NCI-H2107 (cell line): Measurements from ENCODE around the gene P2RY13.

ENCODE experiments used
- DNase-seq: peaks from one replicate; lab custom pipeline; 2025; lab: John Stamatoyannopoulos, UW

Gene P2RY13

DNA sequence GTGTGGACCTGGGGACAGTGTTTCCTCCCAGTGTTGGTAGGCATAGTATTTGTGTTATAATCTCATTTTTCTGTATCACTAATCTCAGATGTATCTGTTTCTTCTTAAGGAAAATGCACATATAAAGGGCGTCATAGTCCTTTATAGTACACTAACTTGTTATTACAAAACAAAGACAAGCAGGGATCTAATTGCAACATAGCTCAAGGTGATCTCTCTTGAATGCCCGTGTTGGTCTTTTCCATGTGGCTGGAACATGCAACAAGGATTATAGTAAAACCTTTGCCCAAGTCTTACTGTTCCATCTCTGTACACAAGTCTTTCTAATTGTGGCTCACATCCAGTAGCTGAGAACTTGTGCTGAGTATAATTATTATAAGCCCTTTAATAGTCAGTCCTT is 9.2 kb downstream of the P2RY13 start:
- DNase-seq: no peak

DNA sequence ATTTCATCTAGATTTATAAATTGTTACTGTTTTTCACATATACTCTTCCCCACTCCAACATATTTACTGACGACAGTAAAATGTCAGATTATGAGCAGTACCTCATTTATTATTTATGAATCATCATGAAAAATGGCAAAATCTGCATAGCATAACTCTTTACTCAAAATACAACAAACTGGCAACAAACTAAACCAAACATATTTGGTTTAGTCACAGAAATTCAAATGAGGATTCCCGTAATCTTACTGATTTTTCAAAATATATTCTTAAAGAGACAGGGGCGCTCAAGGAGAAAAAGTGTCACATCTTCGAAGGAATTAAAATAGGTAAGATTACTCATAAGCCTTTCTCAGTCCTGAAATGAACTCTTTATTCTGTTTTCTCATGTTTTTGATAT is 9.7 kb downstream of the P2RY13 start:
- DNase-seq: no peak

DNA sequence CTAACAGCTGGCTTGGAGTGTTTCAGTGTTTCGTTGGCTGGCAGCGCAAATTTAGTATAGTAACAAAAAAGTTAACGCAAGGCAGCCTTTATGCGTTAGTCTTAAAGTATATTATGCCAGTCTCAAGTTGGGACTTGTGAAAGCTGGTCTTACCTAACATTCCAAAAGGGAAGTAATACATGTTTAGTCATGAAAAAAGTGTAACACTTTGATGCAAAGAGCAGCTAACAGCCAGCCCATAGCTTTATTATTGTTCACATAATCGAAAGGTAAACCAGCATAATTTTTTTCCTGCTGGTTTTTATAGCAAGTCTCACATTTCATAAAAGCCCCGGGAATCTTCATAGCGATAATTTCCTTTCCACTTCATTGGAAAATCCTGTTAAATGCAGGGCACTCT is 10.4 kb downstream of the P2RY13 start:
- no peak for DNase-seq

DNA sequence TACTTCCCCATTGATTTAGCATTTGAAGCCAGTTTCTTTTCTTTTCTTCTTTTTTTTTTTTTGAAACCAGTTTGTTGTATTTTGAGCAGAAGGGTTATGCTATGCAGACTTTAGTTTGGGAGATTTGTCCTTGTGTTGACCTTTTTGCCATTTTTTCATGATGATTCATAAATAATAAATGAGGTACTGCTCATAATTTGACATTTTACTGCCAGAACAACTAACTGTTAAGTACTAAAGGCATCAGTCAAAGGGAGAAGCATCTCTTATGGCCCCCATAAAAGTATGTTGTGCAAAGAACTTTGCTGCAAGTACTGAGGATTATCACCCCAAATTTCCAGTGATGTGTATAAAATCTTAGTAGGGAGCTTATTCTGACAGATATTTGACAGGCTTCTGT is 11.0 kb downstream of the P2RY13 start:
- no peak for DNase-seq

DNA sequence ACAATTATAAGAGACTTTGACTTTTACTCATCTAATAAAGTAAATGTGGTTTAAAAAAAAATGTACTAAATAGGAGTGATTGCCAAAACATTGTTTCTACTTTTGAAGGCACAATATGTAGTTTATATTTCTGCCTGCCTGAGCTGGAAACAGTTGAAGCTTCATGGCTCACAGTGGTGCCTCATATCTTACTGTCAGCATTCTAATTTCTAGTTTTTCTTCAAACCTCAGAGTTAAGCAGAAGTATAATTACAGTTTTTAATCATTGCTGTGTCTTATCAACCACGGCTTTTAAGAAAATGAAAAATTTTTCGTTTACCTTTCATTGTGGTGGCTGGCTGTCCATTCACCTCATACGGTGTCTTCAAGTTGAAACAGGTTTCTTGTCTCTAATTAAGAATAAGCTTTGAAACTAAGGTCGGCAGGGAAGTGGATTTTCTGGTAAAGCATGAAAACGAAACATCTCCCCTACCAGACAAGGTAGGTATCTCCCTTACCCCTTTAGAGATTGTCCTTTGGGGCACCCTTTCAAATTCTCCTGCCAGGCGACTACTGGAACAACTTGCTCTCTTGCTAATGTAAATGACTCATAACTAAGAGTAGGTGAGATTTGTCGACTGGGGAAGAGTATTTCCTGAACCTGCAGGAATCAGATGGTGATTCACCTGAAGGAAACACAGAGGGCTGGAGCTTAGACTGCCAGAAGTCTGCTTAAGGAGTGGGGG is 12.9 kb downstream of the P2RY13 start, which contains the start of gene GPR87:
Gene GPR87 (minus strand): TSS at position 554 of the 725 bp plus-strand sequence. CDS start 16,720 bp downstream, outside the sequence.
- DNase-seq: no peak

DNA sequence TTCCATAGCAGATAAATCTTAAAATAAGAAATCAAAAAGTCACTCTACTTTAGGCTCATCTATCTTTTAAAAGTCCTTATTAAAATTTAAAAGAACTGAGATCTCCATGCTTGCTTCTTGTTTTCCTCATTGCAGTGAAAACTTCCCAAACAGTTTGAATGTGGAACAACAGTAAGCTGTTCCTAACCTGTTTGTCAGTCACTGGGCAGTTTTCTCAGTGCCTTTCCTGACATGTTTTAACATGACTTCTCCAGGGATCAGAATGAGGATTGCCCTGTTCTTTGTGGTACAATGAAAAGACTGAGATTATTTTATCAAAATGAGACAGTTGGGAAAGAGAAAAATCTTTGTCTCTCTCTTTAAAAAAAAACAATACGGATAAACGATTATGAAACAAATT is 13.5 kb downstream of the P2RY13 start:
- DNase-seq: no peak

DNA sequence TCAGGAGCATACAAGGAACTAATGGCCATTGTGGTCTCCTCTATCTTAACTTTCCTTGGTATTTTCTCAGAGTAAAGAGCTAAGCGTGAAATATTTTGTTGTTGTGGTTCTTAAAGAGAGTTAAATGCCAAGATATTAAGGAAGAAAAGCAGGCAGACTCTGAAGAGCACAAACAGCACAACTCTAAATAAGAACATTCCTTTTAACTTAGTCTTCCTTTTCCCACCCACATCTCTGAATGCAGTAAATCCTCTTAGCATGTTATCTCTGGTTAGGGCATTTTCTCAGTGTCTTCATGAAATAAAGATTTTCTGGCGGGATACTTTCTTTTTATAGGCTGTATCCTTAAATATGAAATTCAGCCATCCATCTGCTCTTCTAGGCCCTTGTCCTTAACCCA is 14.2 kb downstream of the P2RY13 start:
- DNase-seq: no peak

DNA sequence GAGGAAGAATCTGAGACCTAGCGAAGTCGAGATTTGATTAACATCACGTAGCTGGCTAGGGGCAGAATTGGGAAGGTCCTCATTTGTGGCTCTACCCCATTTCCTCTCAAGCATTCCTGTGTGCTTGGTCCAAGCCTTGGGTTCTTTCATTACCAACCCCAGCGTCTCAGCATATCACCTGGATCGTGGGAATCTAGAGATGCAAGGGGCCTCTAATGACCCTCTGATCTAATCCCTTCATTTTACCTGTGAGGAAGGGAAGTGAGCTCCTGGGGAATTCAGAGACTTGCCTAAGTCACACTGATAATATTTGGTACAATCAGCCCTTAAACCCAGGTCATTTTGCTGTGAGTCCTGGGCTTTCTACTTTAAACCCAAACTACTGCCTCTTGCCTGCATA is 14.8 kb downstream of the P2RY13 start:
- no peak for DNase-seq

DNA sequence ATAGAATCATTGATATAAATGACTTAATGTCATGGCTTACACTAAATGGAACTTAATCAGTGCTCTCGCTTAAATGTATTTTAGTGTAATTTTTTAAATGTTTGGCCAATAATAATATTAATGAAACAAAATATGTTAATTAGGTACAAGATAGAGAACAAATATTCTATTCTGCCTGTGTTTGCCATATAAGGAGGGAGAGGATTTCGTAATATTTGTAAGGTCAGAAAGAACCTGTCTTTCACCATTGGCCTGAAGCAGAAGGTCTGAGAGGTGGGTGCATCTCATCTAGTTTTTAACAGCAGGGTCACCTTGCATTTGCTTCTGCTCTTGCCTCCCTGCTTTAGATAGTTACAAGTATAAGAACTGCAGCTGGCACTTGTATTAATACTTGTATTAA is 15.2 kb downstream of the P2RY13 start:
- DNase-seq: no peak

DNA sequence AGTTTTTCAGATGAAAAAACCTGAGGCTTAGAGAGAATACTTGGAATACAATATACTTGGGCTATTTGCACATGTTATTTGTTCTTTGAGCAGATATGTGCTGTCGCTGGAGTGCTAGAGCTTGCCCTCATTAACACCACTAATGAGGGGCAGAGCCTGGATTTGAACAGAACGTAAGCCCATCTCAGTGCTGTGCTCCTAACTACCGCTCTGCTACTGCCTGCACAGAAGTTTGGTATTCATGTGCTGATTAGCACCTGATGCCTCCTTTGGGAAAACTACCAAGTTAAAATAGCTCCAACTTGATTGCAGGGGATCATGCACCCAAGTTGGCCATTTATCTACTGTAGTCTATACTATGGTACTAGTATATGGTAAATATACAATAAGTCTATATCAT is 16.4 kb downstream of the P2RY13 start:
- no peak for DNase-seq

DNA sequence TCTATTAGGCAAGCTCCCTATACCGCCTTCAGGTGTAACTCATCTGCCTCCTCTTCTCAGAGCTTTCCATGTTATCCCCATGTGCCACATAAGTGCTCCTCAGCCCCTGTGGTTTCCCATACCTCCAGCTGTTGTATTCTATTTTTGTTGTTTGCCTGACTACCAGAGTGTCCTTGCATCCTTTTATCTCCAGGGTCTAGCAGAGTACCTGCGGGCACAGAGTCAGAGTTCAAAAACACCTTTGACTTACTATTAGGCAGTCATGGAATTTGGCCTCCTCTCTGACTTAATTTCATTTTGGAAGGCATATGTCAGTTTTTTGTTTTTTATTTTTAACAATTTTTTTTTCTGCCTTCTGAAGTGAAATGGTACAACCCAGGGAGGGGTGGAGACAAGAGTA is 19.8 kb downstream of the P2RY13 start:
- DNase-seq: no peak

DNA sequence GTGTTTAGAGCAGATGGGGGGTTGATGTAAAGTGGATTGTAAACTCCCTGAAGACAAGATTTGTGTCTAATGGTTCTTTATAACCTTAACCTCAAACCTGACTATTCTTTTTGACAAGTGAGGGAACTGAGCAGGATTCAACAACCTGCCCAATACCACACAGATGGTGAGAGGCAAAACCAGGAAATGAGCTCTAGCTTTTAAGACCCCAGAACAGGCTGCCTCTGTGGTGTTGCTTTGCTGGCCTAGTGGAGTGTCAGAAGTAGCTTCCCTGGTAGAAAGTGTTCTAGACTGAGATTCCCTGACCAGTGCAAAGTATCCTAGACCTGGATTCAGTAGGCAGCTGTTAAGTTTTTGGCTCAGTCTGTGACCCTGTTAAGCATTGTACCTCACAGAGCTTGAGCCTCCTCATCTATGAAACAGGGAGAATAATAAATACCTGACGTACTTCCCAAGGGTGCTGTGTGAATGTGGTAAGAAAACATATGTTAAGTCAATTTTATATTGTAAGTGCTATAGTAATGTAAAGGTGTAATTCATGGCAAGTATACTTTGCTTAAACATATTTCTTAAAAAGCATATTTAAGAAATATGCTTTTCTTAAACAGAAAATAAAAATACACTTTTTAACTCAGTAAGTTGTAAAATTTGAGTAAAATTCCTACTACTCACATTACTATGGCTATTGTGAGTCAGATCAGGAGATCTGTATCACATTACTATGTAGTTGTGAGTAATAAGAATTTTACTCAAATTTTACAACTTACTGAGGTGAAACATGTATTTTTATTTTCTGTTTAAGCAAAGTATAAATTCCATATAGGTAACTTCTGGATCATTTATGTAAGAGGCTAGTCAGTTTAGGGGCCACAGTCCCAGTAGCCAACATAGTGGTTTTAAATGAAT is 21.5 kb downstream of the P2RY13 start:
- no peak for DNase-seq

DNA sequence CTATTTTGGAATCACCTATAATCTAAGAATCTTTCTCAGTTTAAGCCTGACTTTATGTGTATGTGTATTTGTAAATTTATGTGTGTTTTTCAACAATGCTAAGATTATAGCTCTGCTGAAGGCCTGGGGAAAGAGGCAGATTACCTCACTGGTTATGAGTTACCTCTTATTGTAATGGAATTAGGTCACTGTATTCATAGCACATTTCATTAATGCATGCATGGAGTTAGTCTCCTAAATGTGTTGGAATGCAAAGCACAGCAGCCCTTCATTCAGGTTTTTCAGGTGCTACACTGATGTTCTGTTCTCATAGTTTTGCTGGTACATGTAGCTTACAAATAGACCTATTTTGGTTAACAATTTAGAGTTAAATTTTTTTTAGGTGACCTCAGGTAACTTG is 22.2 kb downstream of the P2RY13 start:
- no peak for DNase-seq

DNA sequence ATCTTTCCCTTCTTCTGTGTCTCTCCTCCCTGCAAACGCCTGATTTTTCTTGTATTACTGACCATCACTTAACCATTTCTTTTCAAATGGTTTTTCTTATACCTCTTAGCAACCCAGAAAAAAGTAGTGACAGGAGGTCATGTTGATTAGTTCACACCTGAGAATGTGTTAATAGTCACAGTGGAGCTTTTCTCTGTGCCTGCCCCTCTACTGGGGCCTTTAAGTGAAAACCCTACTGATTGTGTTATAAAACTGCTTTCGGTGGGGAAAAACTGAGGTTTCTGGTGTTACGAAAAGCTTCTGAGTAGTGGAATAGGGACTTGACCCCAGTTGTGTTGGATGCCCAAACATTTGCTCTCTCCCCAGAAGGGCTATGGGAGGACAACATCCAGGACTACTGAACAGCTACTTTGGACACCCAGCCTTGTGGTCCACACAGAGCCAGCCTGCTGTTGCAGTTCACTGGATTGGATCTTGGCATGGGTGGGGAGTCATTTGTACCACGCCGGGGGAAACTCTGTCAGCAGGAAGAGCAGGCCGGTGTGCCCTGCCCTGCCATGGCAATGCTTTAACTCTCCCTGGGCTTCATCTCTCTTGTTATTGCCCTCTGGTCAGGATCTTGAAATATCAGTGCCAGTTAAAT is 23.1 kb downstream of the P2RY13 start:
- no peak for DNase-seq

DNA sequence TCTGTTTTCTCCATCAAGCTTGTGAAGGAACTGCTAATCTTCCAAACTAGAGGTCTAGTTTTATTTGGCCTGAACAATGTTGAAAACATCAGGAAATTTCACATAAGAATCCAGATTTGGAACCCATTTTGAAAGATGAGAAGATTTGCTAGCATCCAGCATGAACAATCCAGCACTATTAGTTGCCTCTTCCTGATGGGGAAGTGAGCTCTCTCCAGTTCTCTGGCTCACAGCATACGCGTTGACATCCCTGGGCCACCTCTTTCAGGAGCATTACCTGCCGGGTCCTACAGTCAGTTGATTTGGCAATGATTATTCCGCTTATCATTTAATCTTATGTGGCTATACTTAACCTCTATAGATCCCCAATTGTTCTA is 23.6 kb downstream of the P2RY13 start:
- no peak for DNase-seq

DNA sequence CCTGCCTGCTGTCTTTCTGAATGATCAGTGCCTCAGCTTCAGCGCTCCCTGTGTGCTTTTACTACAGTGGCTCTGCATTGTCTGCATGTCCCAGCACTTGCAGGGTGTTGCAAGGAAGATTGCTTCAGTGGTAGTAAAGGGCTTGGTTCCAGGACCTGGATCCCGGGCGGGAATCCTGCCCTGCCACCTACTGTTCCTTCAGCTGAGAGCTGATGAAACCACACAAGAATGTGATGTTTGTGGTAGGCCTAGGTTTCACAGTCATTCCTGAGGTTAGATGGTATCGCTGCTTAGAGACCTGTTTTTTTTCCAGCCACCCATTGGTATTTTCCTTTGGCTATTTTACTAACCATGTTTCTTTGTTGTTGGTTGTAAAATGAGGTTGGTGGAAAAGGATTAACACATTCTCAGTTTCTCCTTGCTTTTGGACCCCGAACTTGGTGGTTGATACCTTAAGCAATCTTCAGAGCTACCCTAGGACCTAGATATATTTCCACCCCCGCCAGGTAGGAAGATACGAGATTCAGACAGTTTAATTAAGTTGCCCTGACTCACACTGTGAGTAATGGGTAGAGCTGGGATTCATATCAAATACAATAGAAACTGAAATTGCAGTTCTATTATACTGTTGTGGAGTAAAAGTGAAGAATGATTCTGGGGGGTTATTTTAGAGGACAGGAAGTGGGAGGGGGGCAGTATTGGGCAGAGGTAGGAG is 24.1 kb downstream of the P2RY13 start:
- no peak for DNase-seq

DNA sequence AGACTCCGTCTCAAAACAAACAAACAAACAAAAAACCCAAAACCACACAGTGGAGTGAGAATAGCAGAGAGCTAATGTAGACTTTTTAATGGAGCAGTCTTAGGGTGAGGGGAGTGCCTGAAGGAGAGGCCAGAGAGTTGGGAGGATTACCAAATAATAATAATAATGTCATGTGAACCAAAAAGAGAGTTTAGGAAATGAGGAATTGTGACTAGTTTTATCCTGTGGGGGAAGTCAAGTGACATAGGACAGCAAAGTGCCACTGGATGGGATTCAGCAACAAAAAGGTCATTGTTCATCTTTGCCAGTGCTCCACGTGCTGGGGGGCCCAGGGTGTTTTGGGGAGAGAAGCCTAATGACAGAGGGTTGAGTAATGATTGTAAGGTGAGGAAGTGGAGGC is 25.6 kb downstream of the P2RY13 start:
- no peak for DNase-seq

DNA sequence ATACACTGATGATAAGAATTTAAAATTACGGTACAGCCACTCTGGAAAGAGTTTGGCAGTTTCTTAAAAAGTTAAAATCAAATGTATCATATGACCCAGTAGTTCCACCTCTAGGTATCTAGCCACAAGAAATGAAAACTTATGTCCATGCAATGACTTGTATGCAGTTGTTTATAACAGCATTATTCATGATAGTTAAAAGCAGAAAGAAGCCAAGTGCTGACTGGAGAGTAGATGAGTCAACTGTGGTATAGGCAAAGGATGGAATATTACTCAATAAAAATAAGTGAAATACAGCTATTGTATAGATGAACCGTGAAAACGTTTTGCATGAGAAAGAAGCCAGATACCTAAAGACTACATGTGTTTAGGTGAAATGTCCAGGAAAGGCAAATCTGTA is 27.6 kb downstream of the P2RY13 start:
- DNase-seq: no peak

DNA sequence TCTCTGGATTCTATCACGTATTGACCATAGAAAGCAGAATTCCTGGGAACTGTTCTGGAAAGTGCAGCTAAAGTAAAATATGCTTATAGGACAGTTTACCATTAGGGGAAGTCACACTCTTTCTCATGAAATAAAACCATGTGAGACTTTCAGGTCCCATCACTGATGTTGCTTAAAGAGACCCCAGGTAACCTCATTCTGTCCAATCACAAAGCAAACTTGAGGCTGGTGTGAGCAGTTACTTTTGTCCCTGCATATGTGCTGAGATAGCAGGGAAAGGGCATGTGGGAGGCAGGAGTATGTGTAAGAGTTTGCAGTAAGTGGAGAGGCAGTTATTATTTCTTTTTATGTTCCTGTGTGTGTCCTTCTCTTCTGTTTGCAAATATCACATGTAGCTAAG is 28.8 kb downstream of the P2RY13 start:
- DNase-seq: no peak

DNA sequence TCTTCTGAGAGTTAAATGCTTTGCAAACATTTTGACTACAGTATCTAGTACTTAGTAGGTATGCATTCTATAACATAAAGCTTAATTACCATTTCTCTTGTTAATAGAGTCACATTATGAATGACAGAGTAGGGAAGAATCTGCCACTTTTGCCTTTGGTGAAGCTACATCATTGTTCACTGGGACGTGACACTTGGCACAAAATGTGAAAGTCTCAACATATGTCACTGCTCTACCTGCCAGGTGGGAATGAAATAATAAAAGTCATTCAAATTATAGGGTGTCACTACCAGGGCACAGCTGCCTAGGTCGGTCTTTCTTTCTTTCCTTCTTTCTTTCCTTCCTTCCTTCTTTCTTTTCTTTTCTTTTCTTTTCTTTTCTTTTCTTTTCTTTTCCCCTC is 30.3 kb downstream of the P2RY13 start:
- no peak for DNase-seq

DNA sequence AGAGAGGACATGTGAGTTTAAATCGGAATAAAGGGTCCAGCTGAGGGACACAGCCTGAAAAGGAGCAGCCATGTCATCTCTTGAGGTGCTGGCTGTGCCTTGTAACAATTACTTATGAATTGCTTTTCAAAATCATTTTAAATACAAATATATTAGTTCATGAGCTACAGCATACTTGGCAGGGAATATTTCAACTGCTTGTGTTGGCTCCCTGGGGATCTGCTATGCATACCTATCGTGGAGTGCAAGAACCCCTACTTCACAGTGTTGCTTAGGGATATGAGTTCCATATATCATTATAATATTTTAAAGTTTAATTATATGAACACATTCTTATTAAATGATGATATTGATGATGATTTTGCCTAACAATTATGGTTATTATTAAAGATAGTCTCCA is 31.9 kb downstream of the P2RY13 start:
- DNase-seq: no peak

DNA sequence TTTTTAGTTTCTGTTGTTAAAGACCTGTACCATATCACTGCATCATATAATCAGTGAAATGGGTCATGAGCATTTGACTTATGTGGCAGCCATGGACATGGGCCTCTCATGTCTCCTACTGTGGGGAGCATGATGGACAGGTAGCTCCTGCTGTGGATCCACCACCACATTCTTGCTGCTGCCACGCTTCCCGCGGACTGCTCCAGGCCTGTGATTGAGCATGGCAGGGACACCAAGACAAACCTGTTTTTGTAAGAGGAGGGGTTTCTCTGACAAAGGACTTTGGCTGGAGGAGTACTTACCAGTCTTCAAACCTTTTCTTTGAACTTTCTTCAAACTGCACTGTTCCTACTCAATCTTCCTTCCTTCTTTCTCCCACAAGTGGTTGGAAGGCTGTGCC is 33.1 kb downstream of the P2RY13 start:
- no peak for DNase-seq
